ENCODE measurements around the gene DHDH.
"Not testable (repeated sequence)": the region's sequence is repeated elsewhere in the genome, so short reads cannot be mapped to it uniquely, and the experiment has no call there.

The DHDH gene

DNA sequence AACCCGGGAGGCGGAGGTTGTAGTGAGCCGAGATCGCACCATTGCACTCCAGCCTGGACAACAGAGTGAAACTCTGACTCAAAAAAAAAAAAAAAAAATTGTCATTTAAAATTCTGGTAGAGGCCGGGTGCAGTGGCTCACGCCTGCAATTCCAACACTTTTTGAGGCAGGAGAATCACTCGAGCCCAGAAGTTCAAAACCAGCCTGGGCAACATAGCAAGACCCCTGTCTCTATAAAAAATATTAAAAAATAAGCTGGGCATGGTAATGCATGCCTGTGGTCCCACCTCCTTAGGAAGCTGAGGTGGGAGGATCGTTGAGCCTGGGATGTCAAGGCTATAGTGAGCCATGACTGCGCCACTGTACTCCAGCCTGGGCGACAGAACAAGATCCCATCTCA is 27.2 kb upstream of the DHDH start:
- H3K9me3 ChIP-seq (ENCODE audit: insufficient read depth, low read length): no peaks in the 10 kb centered on the region
- TF ChIP-seq ZNF274 (IDR thresholded peaks at IDR 0.05; ENCODE audit: low read depth, low read length) (no peak), YY1 (IDR thresholded peaks at IDR 0.05; ENCODE audit: insufficient read depth, insufficient read length) (no peak), SUZ12 (IDR thresholded peaks at IDR 0.05; ENCODE audit: extremely low read depth, insufficient read depth, insufficient read length) (no peak)
- H3K27me3 ChIP-seq (ENCODE audit: insufficient read depth, insufficient read length): no peaks in the 10 kb centered on the region
- no peak for DNase-seq (ENCODE audit: low read depth, low spot score)
- no peak overlapping the region for H3K9ac ChIP-seq (ENCODE audit: insufficient read length, low read depth)
- no peak overlapping the region for H3K4me3 ChIP-seq (ENCODE audit: insufficient read length, low read depth)
- H3K4me1 ChIP-seq (ENCODE audit: insufficient read depth, insufficient read length): no peaks in the 10 kb centered on the region
- H3K36me3 ChIP-seq (ENCODE audit: insufficient read depth, insufficient read length, low read length): peaks cover 41% of the 10 kb centered on the region

DNA sequence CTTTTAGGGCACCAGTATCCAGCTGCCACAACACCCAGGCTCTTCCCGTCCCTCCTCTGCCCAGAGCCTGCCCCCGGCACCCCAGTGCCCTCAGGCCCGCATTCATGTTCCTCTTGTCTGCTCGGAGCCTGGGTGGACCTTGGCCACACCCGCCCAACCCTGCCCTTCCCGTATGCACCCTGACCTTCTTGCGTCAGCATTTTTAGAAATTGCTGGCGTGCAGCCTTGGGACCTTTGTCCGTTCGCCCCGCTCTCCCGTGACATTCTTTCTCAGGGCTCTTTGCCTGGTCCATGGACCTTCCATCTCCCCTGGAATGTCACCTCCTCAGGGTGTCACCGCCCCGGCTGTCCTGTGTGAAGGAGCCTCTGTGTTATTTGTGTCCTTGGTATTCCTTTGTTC is 25.8 kb upstream of the DHDH start:
- TF ChIP-seq ZNF274 (IDR thresholded peaks at IDR 0.05; ENCODE audit: low read depth, low read length) (no peak), YY1 (IDR thresholded peaks at IDR 0.05; ENCODE audit: insufficient read depth, insufficient read length) (no peak), SUZ12 (IDR thresholded peaks at IDR 0.05; ENCODE audit: extremely low read depth, insufficient read depth, insufficient read length) (no peak)
- no peaks in the 10 kb centered on the region for H3K4me1 ChIP-seq (ENCODE audit: insufficient read depth, insufficient read length)
- no peak for DNase-seq (ENCODE audit: low read depth, low spot score)
- H3K4me3 ChIP-seq (ENCODE audit: insufficient read length, low read depth): no peak overlapping the region
- H3K27me3 ChIP-seq (ENCODE audit: insufficient read depth, insufficient read length): no peaks in the 10 kb centered on the region
- no peak overlapping the region for H3K9ac ChIP-seq (ENCODE audit: insufficient read length, low read depth)
- no peaks in the 10 kb centered on the region for H3K9me3 ChIP-seq (ENCODE audit: insufficient read depth, low read length)
- H3K36me3 ChIP-seq (ENCODE audit: insufficient read depth, insufficient read length, low read length): peaks cover 44% of the 10 kb centered on the region

DNA sequence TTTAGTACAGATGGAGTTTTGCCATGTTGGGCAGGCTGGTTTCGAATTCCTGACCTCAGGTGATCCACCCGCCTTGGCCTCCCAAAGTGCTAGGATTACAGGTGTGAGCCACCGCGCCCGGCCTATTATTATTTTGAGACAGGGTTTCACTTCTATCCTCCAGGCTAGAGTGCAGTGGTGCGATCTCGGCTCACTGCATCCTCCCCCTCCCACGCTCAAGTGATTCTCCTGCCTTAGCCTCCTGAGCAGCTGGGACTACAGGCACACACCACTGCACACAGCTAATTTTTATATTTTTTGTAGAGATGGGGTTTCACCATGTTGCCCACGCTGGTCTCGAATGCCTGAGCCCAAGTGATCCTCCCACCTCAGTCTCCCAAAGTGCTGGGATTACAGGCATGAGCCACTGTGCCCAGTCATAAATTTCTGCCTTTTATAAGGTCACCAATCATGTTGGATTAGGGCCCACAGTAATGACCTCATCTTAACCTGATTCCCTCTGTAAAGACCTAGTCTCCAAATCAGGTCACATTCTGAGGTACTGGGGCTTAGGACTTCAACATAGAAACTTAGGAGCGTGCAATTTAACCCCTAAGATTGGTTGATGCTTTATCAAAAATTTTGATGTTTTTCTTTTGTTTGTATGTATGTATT is 23.9 kb upstream of the DHDH start:
- H3K4me3 ChIP-seq (ENCODE audit: insufficient read length, low read depth); H3K4me1 ChIP-seq (ENCODE audit: insufficient read depth, insufficient read length); H3K9me3 ChIP-seq (ENCODE audit: insufficient read depth, low read length); H3K9ac ChIP-seq (ENCODE audit: insufficient read length, low read depth); H3K27me3 ChIP-seq (ENCODE audit: insufficient read depth, insufficient read length); DNase-seq (ENCODE audit: low read depth, low spot score): not testable (repeated sequence)
- H3K36me3 ChIP-seq (ENCODE audit: insufficient read depth, insufficient read length, low read length): peaks cover 51% of the 10 kb centered on the region

DNA sequence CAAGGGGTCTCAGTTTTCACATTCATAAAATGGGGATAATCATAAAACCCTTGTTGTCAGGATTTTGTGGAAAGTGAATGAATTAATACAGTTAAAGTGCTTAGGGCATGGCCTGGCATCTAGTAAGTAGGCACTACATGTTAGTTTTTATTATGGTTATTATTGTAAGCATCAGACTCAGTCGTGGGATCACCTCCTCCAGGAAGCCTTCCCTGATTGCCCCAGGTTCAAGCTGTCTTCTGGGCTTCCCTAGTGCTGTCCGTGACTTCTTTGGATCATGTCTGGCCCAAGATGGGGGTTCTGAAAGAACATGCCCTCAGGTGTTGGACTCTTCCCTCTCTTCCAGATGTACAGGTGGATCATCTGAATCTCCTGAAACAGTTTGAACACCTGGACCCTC is 22.7 kb upstream of the DHDH start:
- Histone ChIP-seq H3K4me3 (ENCODE audit: insufficient read length, low read depth) (no peak overlapping the region), H3K36me3 (ENCODE audit: insufficient read depth, insufficient read length, low read length) (peaks cover 44% of the 10 kb centered on the region), H3K9ac (ENCODE audit: insufficient read length, low read depth) (no peak overlapping the region), H3K27me3 (ENCODE audit: insufficient read depth, insufficient read length) (no peaks in the 10 kb centered on the region), H3K9me3 (ENCODE audit: insufficient read depth, low read length) (no peaks in the 10 kb centered on the region), H3K4me1 (ENCODE audit: insufficient read depth, insufficient read length) (no peaks in the 10 kb centered on the region)
- no peak for DNase-seq (ENCODE audit: low read depth, low spot score)
- TF ChIP-seq ZNF274 (IDR thresholded peaks at IDR 0.05; ENCODE audit: low read depth, low read length): no peak
- TF ChIP-seq YY1 (IDR thresholded peaks at IDR 0.05; ENCODE audit: insufficient read depth, insufficient read length): no peak

DNA sequence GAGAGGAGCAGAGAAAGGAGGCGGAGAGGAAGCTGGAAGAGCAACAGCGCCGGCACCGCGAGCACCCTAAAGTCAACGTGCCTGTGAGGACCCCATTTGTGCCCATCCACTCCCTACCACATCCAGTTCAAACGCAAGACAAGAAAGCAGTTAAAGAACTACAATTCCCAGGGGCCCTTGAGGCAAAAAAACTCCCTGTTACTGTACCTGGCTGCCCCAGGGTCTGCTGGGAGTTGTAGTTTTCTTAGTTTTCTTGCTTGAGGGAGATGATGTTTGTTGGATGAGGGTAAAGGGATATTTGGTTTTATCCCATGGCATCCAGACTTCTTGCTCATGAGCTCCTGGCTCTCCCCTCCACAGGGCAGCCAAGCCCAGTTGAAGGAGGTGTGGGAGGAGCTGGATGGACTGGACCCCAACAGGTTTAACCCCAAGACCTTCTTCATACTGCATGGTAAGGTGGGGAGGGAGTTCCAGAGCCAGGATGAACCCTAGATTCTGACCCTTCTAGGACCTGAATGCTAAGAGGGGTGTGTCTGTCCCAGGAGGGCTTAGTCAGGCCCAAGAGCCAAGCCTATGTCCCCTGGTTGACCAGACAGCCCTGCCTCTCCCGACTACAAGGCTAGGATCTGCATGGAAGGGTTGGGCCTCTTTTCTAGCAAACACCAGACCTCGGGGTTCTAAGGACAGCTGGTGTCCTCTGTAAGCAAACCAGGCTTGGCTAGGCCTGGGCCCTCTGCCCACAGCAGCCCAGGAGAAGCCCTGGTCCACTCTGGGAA is 20.2 kb upstream of the DHDH start:
- H3K4me1 ChIP-seq (ENCODE audit: insufficient read depth, insufficient read length): no peaks in the 10 kb centered on the region
- no peaks in the 10 kb centered on the region for H3K27me3 ChIP-seq (ENCODE audit: insufficient read depth, insufficient read length)
- TF ChIP-seq YY1 (IDR thresholded peaks at IDR 0.05; ENCODE audit: insufficient read depth, insufficient read length) (no peak), ZNF274 (IDR thresholded peaks at IDR 0.05; ENCODE audit: low read depth, low read length) (no peak), SUZ12 (IDR thresholded peaks at IDR 0.05; ENCODE audit: extremely low read depth, insufficient read depth, insufficient read length) (no peak)
- no peaks in the 10 kb centered on the region for H3K9me3 ChIP-seq (ENCODE audit: insufficient read depth, low read length)
- no peak overlapping the region for H3K9ac ChIP-seq (ENCODE audit: insufficient read length, low read depth)
- H3K4me3 ChIP-seq (ENCODE audit: insufficient read length, low read depth): no peak overlapping the region
- no peak for DNase-seq (ENCODE audit: low read depth, low spot score)
- H3K36me3 ChIP-seq (ENCODE audit: insufficient read depth, insufficient read length, low read length): peaks cover 47% of the 10 kb centered on the region

DNA sequence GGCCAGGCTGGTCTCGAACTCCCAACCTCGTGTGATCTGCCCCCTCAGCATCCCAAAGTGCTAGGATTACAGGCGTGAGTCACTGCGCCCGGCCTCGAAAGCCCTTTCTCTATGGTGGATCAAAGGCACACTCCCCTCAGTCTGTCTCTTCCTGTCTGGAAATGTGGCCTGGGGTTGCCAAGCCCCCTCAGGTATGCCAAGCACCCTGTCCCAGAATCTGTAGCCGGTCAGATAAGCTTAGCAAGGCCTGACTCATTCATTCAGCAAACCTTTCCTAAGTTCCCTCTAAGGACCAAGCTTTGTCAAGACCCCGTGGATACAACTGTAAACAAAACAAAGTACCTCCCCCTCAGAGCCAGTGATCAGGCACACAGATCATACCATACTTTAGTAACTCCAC is 19.3 kb upstream of the DHDH start:
- Histone ChIP-seq H3K27me3 (ENCODE audit: insufficient read depth, insufficient read length) (no peaks in the 10 kb centered on the region), H3K9me3 (ENCODE audit: insufficient read depth, low read length) (no peaks in the 10 kb centered on the region), H3K4me3 (ENCODE audit: insufficient read length, low read depth) (no peak overlapping the region), H3K36me3 (ENCODE audit: insufficient read depth, insufficient read length, low read length) (peaks cover 49% of the 10 kb centered on the region), H3K4me1 (ENCODE audit: insufficient read depth, insufficient read length) (no peaks in the 10 kb centered on the region), H3K9ac (ENCODE audit: insufficient read length, low read depth) (no peak overlapping the region)
- no peak for DNase-seq (ENCODE audit: low read depth, low spot score)
- TF ChIP-seq SUZ12 (IDR thresholded peaks at IDR 0.05; ENCODE audit: extremely low read depth, insufficient read depth, insufficient read length) (no peak), YY1 (IDR thresholded peaks at IDR 0.05; ENCODE audit: insufficient read depth, insufficient read length) (no peak), ZNF274 (IDR thresholded peaks at IDR 0.05; ENCODE audit: low read depth, low read length) (no peak)

DNA sequence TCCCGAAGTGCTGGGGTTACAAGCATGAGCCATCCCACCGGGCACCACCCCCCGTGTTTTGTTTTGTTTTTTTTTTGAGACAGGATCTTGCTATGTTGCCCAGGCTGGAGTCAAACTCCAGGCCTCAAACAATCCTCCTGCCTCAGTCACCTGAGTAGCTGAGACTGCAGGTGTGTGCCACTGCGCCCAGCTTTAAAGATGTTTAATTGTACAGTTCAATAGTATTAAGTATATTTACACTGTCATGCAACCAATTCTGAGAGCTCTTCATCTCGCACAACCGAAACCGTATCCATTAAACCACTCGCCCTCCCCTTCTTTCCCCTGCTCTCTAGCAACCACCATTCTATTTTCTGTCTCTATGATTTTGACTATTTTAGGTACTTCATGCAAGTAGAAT is 17.7 kb upstream of the DHDH start:
- Histone ChIP-seq H3K9ac (ENCODE audit: insufficient read length, low read depth) (no peak overlapping the region), H3K9me3 (ENCODE audit: insufficient read depth, low read length) (no peaks in the 10 kb centered on the region), H3K27me3 (ENCODE audit: insufficient read depth, insufficient read length) (no peaks in the 10 kb centered on the region), H3K4me1 (ENCODE audit: insufficient read depth, insufficient read length) (no peaks in the 10 kb centered on the region), H3K4me3 (ENCODE audit: insufficient read length, low read depth) (no peak overlapping the region), H3K36me3 (ENCODE audit: insufficient read depth, insufficient read length, low read length) (peaks cover 48% of the 10 kb centered on the region)
- DNase-seq (ENCODE audit: low read depth, low spot score): no peak
- TF ChIP-seq YY1 (IDR thresholded peaks at IDR 0.05; ENCODE audit: insufficient read depth, insufficient read length): no peak
- no peak for TF ChIP-seq ZNF274 (IDR thresholded peaks at IDR 0.05; ENCODE audit: low read depth, low read length)
- TF ChIP-seq SUZ12 (IDR thresholded peaks at IDR 0.05; ENCODE audit: extremely low read depth, insufficient read depth, insufficient read length): no peak
